IPS-11a (cell line): ENCODE measurements around the gene POLDIP2.

Experiments used
- H3K4me3 ChIP-seq: one replicate; pipeline ENCODE4 v1.5.1; 2013; ENCODE audit warnings: low read depth, low read length, control low read depth

Gene POLDIP2

DNA sequence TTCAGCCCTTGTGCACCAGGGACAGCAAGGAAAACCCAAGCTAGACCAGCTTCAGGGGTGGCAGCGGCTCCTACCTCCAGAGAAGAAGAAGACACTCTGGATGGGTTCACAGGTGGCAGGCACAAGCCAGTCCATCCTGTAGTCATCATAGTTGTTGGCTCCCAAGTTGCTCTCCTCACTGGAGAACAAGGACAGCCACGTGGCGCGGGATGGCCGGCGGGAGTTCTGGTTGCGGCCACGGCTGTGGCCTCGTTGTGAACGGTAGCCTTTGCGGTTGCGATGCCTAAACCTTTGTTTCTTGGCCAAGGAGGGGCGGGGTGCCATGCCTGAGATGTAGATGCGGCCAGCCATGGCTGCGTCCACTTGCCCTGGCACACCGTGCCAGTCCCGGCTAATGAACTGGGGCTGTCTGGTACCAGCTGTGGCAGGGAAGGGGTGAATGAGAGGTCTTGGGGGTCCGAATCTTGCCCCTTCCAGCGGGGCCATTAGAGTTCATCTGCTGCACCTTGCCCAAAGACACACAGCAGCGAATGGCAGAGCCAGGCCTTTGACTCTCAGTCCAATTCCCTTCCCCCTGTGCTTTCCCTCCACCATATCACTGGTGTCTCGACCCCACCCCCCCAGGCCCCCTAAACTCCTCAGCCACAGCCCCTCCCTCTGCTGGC is 10.4 kb upstream of the POLDIP2 start:
- H3K4me3 ChIP-seq: no peak overlapping the region

DNA sequence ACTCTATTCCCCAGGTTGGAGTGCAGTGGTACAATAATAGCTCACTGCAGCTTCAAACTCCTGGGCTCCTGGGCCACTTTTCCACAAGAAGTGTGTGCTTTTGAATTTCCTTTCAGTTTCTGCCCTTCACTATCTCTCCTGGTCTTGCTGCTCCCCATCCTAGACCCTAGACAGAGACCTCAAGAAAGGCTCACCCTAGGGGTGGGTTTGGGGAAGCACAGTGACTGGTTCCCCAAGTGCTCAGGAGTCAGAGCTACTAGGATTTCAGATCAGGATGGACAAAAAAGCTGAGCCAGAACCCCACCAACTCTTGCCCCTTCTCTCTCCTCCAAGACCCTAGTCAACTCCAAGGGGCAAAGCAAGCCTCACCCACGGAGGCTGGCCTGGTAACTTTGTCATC is 9.3 kb upstream of the POLDIP2 start:
- no peak overlapping the region for H3K4me3 ChIP-seq

DNA sequence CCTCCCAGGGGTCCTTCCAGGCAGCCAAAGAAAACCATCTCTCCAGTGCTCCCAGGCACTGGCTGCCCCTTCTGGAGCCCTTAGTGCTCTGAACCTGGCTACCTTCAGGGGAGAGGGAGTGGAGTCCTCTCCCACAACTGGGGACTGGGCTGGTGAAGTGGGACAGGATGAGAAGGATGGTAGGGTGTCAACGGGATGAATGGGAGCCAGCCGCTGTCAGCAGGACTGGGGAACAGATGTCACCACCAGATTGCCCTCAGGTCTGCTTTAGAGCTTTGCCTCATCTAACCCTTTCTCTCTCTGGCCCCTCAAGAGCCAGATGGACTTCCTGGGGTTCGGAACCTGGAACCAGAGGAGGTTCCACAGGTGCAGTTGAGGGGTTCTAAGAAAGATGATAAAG is 8.2 kb upstream of the POLDIP2 start:
- H3K4me3 ChIP-seq: no peak overlapping the region

GRCh38 chr17:28364665-28365363 is 7.5 kb upstream of the POLDIP2 start, which contains the start of gene SEBOX:
Gene SEBOX (minus strand): TSS chr17:28365199. CDS start chr17:28365151, 48 bp downstream.
- H3K4me3 ChIP-seq: no peak within 1 kb of the TSS

DNA sequence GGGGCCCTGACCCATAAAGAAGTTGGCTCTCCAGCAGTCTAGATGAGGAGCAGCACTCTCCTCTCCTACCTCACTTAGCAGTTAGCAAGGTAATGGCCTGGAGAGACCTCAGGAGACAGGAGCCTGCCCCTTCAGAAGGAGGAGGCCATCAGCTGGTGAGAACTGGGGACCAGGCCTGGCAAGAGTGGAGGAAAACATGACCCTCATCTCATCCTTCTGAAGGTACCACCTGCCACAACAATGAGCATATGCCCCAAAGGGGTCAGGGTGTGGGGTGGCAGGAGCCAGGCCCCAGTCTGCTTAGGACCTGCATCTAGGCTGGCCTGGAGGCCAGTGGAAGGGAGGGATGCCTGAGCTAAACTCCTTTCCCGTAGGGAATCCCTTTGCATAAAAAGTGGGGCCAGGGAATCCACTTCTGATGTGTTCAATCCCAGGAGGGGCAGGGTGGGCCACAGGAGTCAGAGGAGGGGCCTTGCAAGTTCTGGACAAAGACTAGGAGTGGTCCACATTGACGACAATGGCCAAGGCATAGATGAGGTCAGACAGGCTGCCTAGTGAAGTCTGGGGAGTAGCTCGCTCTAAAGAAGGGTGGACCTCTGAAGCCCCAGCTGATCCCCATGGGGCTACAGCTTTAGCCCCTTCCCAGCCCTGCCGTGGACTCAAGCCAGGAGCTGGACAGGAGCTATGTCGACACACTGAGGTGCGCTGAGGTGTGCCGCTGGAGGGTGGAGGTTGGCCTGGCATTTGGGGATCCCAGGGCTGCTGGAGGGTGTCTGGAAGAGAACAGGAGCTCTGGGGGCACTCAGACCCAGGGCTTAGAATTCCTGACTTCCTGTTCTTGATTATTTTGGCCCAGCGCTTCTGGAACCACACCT is 6.7 kb upstream of the POLDIP2 start:
- H3K4me3 ChIP-seq: no peak overlapping the region

DNA sequence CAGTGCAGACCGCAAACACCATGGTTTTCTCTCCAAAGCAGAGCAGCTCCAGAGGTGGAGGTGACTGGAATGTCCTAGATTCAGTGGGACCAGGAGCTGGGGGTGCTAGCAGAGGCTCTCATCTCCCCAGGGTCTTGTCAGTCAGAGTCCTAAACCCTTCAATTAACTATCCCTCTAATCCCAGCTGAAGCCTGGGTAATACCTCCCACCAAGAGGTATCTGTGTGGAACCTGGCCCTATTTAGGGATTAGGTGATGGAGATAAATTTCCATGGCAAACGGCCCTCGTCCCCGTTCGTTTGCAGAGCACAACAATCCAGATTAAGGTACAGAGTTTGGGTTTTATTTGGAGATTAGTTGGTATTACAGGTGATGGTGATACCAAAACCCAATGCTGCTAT is 5.9 kb upstream of the POLDIP2 start:
- no peak overlapping the region for H3K4me3 ChIP-seq

DNA sequence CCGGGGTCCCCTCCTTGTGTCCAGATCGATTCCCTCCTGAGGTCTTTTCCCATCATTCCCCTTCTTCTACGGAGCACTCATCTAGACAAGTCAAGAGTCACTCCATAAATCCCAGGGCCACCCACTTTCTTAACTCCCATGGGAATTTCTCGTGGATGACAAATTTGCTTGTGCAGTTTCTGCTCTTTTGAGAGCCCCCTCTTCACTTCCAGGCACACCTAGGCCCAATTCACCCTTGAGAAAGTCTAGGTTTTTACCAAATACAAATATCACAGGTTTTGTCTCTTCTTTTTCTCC is 522 bp upstream of the POLDIP2 start:
- peak overlapping the region; percentile 94 for H3K4me3 ChIP-seq

DNA sequence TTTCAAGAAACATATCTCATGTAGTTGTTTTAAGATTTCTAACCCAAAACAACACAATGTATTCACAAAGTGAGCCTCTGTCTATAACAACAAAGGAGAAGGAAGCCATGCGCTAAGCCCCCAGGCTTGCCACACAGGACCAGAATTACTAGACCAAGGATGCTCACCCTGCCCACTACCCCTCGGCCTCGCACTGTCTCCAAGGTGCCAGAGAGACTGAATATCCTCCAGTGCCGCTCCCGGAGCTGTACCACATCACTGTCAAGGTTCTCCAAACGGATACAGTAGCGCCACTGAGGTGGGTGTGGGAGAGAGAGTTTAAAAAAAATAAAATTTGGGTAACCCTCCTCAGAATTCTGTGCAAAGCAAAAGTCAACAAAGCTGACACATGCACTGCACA is 7.1 kb downstream of the POLDIP2 start:
- H3K4me3 ChIP-seq: no peak overlapping the region

DNA sequence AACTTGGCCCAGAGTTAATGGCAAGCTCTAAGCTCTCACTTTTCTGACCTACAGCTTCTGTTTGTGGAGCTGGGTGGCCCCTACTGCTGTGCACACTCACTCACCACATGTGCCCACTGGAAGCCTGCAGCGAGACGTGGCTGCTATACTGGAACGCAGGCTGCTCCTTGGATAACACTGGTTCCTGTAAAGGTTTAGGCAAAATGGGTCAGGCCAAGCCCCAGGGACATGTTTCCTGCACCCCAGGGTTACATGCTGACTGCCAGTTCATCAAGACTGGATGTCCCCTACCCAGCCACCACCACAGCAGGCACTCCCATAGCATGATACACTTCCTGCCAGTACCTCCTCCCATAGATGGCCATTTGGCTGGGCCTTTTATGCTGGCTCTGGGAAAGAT is 8.3 kb downstream of the POLDIP2 start:
- H3K4me3 ChIP-seq: no peak overlapping the region

DNA sequence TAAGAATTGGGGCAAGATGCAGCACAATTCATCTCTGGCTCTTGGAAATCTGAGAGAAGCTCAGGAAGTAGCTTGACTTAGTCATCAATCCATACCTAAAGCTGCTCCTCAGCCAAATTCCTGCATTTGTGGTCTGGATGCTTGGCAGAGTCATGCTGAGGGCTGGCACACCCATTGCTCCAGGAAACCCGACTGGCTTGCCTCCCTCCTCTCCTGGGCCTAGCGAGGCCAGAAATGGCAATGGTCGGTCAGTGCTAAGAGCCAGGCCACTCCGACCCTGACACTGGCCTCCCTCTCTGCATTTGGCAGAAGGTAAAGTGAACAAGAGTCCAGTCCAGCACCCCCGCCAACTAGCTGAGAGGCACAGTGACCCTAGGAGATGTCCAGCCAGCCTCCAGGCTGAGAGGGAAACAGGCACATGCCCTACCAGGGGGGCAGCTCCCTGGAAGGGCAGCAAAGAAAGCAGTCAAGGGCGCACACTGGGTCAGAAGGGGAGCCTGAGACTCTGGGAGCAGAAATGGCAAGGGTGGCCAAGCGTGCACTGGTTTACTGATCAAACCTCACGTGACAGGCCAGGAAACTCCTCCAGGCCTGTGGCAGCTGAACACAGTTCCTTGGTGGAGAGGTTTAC is 10.0 kb downstream of the POLDIP2 start:
- no peak overlapping the region for H3K4me3 ChIP-seq

DNA sequence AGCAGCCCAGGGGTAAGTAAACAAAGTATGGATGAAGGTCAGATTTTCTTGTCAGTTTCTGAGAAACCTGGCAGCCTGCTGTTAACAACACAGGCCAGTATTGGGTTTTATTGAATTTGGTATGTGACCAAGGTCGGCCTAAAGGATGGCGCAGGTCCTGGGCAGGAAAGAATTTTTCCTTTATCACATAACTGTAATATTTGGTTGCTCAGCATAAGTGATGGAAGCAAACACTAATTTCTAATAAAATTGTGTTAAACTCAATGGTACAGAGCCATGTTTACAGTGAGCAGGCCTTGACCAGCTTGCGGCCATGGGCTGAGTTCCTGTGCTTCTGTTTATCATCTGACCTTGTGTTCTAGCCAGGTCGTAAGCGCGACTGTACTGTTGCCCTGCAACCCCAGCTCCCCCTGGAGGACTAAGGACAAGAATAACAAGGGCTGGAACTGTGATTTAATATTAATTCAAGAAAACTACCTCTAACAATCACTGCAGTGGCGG is 10.5 kb downstream of the POLDIP2 start:
- no peak overlapping the region for H3K4me3 ChIP-seq

DNA sequence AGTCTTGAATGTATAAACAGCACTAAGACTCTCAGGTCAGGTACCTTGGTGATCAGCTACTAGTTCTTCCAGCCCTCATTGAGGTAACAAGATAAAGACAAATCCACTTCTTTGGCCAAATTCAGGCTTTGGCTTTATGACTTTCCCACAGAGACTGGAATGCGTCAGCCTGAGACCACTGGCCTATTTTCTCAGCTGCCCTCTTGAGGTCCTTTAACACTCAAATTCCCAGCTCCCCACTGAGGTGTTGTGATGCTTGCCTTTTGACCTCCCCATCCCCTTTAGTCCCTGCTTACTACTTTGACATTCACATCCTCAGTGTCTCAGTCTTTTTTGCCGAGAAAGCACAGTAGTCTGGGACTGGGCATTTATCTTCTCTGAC is 11.1 kb downstream of the POLDIP2 start:
- H3K4me3 ChIP-seq: no peak overlapping the region

GRCh38 chr17:28345419-28346198 is 11.7 kb downstream of the POLDIP2 start:
- H3K4me3 ChIP-seq: no peak overlapping the region

- no peak overlapping the region for H3K4me3 ChIP-seq
These were observed 12.9 kb downstream of the POLDIP2 start for GRCh38 chr17:28344435-28344901.

- no peak overlapping the region for H3K4me3 ChIP-seq
These were observed 13.3 kb downstream of the POLDIP2 start for GRCh38 chr17:28344011-28344410.

DNA sequence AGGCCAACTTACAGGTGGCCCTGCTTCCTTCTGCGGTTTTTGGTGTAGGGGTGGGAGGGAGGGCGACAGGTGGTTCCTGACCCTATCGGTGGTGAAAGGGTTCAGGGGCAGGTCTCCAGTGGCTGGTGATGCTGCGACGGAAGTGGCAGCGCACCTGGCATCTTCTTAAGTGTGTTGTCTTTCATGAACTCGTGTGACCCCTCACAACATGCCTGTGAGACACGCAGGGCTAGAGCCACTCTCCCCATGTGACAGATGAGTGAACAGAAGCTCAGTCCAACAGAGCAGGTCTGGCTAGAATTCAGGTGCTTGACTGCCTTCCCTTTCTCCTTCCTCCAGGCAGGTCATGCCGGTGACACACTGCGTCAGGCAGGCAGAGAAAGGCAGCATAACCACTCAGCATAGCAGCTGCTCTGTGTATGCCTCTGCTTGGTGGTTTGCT is 13.8 kb downstream of the POLDIP2 start:
- H3K4me3 ChIP-seq: no peak overlapping the region

- H3K4me3 ChIP-seq: no peak overlapping the region
These were observed 15.0 kb downstream of the POLDIP2 start for GRCh38 chr17:28342313-28342712.

DNA sequence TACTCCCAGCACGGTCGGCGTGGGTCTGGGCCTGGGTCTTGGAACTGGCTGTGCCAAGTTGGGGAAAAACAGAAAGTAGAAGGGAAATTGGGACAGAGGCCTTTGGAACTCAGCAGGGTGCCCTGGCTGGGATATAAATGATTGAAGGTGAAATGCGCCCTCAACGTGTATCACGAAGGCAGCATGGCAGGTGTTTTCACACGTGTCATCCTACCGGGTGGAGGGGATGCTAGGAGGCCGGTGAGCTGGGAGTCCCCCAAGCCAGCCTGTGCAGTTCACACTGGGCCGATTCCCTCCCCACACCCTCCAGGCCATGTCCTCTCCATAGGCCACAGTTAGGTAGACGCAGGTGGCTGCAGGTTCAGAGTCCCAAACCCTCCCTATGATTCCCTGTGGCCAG is 15.8 kb downstream of the POLDIP2 start:
- no peak overlapping the region for H3K4me3 ChIP-seq

- no peak overlapping the region for H3K4me3 ChIP-seq
These were observed 17.0 kb downstream of the POLDIP2 start for GRCh38 chr17:28340374-28340773.

DNA sequence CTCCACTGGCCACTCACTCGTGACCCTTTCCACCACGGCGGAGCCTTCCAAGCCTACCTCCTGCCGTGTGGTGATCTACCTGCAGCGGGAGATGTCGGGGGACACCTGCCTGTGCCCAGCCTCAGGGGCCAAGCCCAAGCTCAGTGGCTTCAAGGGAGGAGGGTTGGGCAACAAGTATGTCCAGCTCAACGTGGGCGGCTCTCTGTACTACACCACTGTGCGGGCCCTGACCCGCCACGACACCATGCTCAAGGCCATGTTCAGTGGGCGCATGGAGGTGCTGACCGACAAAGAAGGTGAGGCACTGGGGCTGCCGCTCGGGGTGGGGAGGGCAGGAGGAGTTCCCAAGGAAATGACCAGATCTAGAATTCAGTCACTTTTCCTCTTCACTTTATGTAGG is 17.9 kb downstream of the POLDIP2 start:
- H3K4me3 ChIP-seq: no peak overlapping the region
